Testis (tissue), 2 donors: Measurements from ENCODE around the gene TGFBR2.

Source experiments
- POLR2A ChIP-seq: fragments of 450-650 bp; IDR thresholded peaks from one replicate; pipeline ENCODE4 v1.6.1; 2017; ENCODE audit warnings: antibody characterized with exemption, mild to moderate bottlenecking, moderate library complexity
- TF ChIP-seq, protein P1 (sequence below), 3 experiments: fragments of 450-650 bp in 2 of 3; fragments of 200-600 bp in 1 of 3; sonication (generic) in 1 of 3; IDR thresholded peaks; one replicate each; pipeline ENCODE4 v1.5.1; 2016 to 2019; ENCODE audit warnings: antibody characterized with exemption in 3 of 3, mild to moderate bottlenecking in 2 of 3, moderate library complexity in 1 of 3

DNA sequence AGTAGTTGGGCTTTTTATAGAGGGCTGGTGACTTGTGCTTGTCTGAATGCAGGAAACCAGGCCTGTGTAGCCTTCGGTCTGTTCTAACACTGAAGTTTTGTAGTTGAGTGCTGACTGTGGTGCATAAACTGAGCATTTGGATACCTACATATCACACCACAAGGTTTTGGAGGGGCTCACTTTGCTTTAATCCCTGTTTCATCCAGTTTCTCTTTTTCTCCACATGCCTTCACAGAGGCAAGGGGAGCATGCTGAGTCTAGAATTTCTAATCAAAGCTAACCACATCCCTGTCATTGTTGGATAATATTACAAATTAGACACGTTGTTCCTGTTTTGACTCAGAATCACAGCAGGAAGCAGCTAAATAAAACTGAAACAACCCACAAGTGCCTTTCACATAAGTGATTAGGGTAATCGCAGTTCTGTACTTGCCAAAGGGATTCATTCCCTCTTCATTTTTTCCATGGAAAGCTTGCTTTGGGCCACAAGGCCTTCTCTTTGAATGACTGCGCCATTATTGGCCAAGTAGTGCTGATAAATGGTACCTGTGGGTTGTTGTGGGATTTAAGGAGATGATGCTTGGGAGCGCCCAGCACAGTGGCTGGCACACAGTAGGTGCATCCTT, 48.9 kb downstream of the TGFBR2 start:
- no peak for TF ChIP-seq POLR2A
- TF ChIP-seq, protein P1, sequence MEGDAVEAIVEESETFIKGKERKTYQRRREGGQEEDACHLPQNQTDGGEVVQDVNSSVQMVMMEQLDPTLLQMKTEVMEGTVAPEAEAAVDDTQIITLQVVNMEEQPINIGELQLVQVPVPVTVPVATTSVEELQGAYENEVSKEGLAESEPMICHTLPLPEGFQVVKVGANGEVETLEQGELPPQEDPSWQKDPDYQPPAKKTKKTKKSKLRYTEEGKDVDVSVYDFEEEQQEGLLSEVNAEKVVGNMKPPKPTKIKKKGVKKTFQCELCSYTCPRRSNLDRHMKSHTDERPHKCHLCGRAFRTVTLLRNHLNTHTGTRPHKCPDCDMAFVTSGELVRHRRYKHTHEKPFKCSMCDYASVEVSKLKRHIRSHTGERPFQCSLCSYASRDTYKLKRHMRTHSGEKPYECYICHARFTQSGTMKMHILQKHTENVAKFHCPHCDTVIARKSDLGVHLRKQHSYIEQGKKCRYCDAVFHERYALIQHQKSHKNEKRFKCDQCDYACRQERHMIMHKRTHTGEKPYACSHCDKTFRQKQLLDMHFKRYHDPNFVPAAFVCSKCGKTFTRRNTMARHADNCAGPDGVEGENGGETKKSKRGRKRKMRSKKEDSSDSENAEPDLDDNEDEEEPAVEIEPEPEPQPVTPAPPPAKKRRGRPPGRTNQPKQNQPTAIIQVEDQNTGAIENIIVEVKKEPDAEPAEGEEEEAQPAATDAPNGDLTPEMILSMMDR (IDR thresholded peaks at IDR 0.05) = no peak
